Common myeloid progenitor, CD34-positive (primary cell): Measurements from ENCODE around the gene SLC6A2.

ENCODE experiments used
- CTCF ChIA-PET: fragments of 350-600 bp; sonication (Branson Sonifier 250); formaldehyde crosslinking; loops from one replicate; lab custom pipeline; 2021; ENCODE audit warnings: antibody characterized with exemption; lab: Charles Lee
- POLR2A ChIA-PET: fragments of 350-600 bp; sonication (Branson Sonifier 250); formaldehyde crosslinking; loops from one replicate; lab custom pipeline; 2021; ENCODE audit warnings: antibody characterized with exemption; lab: Charles Lee
- DNase-seq, 3 donors: peaks; one replicate each; pipeline versions ENCODE4 v3.0.0 to v3.0.0-alpha.2; 2013
- H3K27ac ChIP-seq, 2 experiments: 1 replicate in 1 of 2; 2 replicates in 1 of 2; pipeline ENCODE4 v1.7.0; 2013; ENCODE audit warnings: inconsistent platforms in 2 of 2, low read length in 2 of 2, mild to moderate bottlenecking in 2 of 2, low read depth in 1 of 2, moderate library complexity in 1 of 2; ENCODE audit not compliant: severe bottlenecking in 2 of 2, insufficient read depth in 1 of 2, poor library complexity in 1 of 2
- H3K27me3 ChIP-seq, 5 experiments: replicated peaks in 2 of 5; 1 replicate in 3 of 5; 2 replicates in 2 of 5; pipeline versions ENCODE4 v1.6.1 to v1.7.0; 2013; ENCODE audit warnings: low read length in 4 of 5, mild to moderate bottlenecking in 2 of 5, moderate library complexity in 2 of 5, inconsistent platforms in 1 of 5; ENCODE audit not compliant: insufficient read depth in 5 of 5, control insufficient read depth in 4 of 5
- H3K36me3 ChIP-seq, 4 experiments: 1 replicate in 2 of 4; 2 replicates in 2 of 4; pipeline versions ENCODE4 v1.6.1 to v1.7.0; 2013; ENCODE audit warnings: low read length in 3 of 4, control low read depth in 1 of 4, mild to moderate bottlenecking in 1 of 4; ENCODE audit not compliant: control insufficient read depth in 4 of 4, insufficient read depth in 4 of 4
- H3K4me1 ChIP-seq, 4 experiments: 1 replicate in 3 of 4; 2 replicates in 1 of 4; pipeline versions ENCODE4 v1.6.1 to v1.7.1; 2013; ENCODE audit warnings: low read length in 3 of 4, mild to moderate bottlenecking in 3 of 4, control low read depth in 1 of 4, inconsistent platforms in 1 of 4, moderate library complexity in 1 of 4; ENCODE audit not compliant: control insufficient read depth in 4 of 4, insufficient read depth in 4 of 4; ENCODE audit errors: control extremely low read depth in 1 of 4
- H3K4me3 ChIP-seq, 7 experiments: 1 replicate in 4 of 7; 2 replicates in 3 of 7; pipeline versions ENCODE4 v1.5.1 to v1.7.0; 2013; ENCODE audit warnings: mild to moderate bottlenecking in 7 of 7, low read length in 6 of 7, moderate library complexity in 6 of 7, inconsistent platforms in 2 of 7, low read depth in 2 of 7, control low read depth in 1 of 7; ENCODE audit not compliant: insufficient read depth in 4 of 7, control insufficient read depth in 1 of 7; ENCODE audit errors: extremely low read depth in 1 of 7
- H3K9me3 ChIP-seq, 5 experiments: 1 replicate in 4 of 5; 2 replicates in 1 of 5; pipeline versions ENCODE4 v1.6.1 to v1.7.1; 2013; ENCODE audit warnings: low read length in 4 of 5, mild to moderate bottlenecking in 2 of 5, inconsistent platforms in 1 of 5, low read depth in 1 of 5, moderate library complexity in 1 of 5; ENCODE audit not compliant: control insufficient read depth in 4 of 5, insufficient read depth in 2 of 5; ENCODE audit errors: control extremely low read depth in 1 of 5
- WGBS: methylation state at CpG from one replicate; pipeline ENCODE4 v1.1.5; 2013; ENCODE audit not compliant: insufficient coverage; 5-methylcytosine and 5-hydroxymethylcytosine counted together

Gene SLC6A2

DNA sequence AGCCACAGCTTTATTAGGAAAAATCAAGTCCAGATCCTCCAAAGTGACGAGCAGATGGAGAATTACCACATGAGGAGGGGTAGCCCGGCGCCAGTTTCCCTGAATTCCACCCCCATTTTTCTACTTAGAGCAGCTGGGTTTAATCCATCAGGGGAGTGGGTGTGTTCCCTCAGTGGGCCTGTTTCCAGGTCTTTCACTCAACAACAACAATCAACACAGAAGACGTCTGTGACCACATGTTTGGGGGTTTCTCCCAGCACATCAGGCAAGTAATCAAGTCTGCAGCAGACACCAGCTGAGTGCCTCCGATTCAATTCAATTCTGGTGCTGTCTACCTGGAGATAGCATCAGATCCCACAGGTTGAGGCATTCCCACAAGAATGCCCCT, 6.8 kb downstream of the SLC6A2 start:
- H3K36me3 ChIP-seq: no peaks in the 10 kb centered on the region
- H3K27me3 ChIP-seq: peaks cover 0 to 26% (median 4%) of the 10 kb centered on the region in 5 experiments
- CTCF ChIA-PET: interaction anchor here (1.5 kb wide), 1 partner anchor 17 kb away, joined by 4 read pairs; no protein-coding TSS in a partner anchor
- POLR2A ChIA-PET: no interaction called here
- H3K9me3 ChIP-seq: peaks cover 0 to 4% (median 0%) of the 10 kb centered on the region in 5 experiments
- peaks cover 0 to 4% (median 0%) of the 10 kb centered on the region in 4 experiments for H3K4me1 ChIP-seq
- no peak overlapping the region for H3K27ac ChIP-seq
- no peak for DNase-seq
- H3K4me3 ChIP-seq: no peak overlapping the region
- 98% methylated on average over 5 of the region's 5 CpGs for WGBS

DNA sequence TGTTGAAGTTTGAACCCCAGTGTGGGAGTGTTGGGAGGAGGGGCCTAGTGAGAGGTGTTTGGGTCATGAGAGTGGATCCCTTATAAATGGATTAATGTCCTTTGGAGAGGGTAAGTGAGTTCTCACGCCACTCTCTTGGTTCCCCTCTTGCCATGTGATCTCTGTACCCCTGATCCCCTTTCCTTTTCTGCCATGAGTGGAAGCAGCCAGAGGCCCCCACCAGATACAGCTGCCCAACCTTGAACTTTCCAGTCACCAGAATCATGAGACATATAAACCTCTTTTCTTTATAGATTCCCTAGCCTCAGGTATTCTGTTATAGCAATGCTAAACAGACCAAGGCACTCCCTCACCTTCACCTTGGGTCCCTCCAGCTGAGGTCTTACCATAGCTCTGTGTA, 7.4 kb downstream of the SLC6A2 start:
- Histone ChIP-seq H3K27me3 (peaks cover 0 to 24% (median 0%) of the 10 kb centered on the region in 5 experiments), H3K9me3 (peaks cover 0 to 4% (median 0%) of the 10 kb centered on the region in 5 experiments), H3K27ac (no peak overlapping the region), H3K36me3 (no peaks in the 10 kb centered on the region), H3K4me1 (peaks cover 0 to 4% (median 0%) of the 10 kb centered on the region in 4 experiments), H3K4me3 (no peak overlapping the region)
- no peak for DNase-seq
- WGBS: no CpG with 5 or more reads among the region's 1 CpG
- ChIA-PET POLR2A (no interaction called here), CTCF (interaction anchor here (1.3 kb wide), 1 partner anchor 38 kb away, joined by 4 read pairs; no protein-coding TSS in a partner anchor)

DNA sequence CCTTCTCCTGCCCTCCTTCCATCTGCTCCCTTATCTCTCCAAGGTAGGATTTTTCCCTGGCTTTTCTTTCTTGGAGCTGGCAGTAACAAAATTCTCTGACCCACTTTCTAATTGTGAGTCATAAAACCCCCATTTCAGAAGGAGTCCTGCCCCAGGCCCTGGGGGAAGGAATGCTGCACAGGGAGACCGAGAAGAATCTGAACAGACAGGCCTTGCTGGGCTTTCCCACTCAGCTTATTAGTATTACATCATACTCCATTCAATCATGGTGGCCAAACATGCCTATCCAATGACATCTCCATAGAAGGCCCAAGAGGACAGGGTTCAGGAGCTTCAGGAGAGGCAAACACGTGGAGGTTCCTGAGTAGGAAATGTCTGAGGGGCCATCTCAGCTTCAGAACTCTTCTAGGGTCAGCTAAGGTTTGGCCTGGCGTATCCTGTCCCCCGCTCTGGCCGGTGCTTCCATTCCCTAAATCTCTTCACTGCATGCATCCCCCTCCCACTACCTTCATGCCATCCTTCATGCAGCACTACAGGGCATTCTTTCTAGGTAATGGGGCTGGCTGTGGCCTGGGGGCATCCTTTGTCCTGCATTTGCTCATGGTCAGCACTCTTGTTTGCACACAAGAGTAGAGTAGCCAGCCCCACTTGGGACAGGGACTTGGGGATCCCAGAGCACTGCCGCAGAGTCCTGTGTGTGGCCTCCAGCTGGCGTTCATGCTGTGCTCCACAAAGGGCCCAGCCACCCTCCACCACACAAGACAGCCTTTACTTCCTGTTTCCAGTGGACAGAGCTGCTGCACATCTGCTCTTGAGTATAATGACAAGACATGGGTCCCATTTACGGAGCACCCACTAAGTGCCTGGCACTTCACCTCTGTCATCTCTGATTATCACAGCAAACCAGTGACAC, 8.2 kb downstream of the SLC6A2 start:
- POLR2A ChIA-PET: no interaction called here
- 86% methylated on average over 8 of the region's 8 CpGs for WGBS
- no peak overlapping the region for H3K27ac ChIP-seq

DNA sequence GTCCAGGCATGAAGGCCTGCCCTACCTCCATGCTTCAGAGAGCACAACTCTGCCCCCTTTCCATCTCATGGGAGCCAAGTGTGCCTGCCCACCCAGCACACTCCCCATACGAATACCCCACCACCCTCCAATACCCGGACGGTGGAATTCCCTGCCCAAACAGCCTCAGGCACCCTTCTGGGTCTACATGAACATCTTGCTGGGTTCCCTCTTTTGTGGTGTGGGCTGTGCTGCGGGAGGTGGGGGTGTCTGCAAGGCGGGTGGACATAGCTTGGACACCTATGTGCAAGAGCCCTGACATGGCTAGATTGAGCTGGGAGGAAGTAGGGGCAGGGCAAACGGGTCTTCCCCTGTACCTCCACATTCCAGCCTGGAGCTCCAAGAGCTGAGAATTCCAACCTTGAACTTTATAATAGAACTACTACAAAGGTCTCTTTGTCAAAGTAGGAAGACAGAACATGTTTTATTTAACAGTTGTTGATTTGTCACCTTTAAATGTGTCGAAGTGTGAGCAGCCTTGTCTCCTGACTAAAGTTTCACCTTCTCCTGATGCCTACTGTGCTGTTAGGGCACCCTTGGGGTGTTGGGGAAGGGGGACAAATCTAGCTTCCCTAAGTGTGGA, 9.1 kb downstream of the SLC6A2 start:
- Histone ChIP-seq H3K4me3 (no peak overlapping the region), H3K36me3 (no peaks in the 10 kb centered on the region), H3K4me1 (no peaks in the 10 kb centered on the region), H3K27ac (no peak overlapping the region), H3K27me3 (peaks cover 0 to 21% (median 0%) of the 10 kb centered on the region in 5 experiments), H3K9me3 (peaks cover 0 to 4% (median 0%) of the 10 kb centered on the region in 5 experiments)
- ChIA-PET CTCF (interaction anchor here (0.8 to 1.7 kb wide), 6 partner anchors 17 to 173 kb away, joined by 3 to 4 read pairs (median 3); no protein-coding TSS in a partner anchor), POLR2A (no interaction called here)
- WGBS: 100% methylated on average over 2 of the region's 7 CpGs
- DNase-seq: no peak

More for the DNA sequence above, 8.2 kb downstream of the SLC6A2 start:
- peaks cover 0 to 25% (median 0%) of the 10 kb centered on the region in 5 experiments for H3K27me3 ChIP-seq
- no peaks in the 10 kb centered on the region for H3K36me3 ChIP-seq
- peak in 2 of 3 donors; percentile 9 to 26 for DNase-seq
- CTCF ChIA-PET: interaction anchor here (0.8 to 1.5 kb wide), 7 partner anchors 18 to 173 kb away, joined by 3 to 4 read pairs (median 3); no protein-coding TSS in a partner anchor
- H3K4me1 ChIP-seq: peaks cover 0 to 4% (median 0%) of the 10 kb centered on the region in 4 experiments
- H3K9me3 ChIP-seq: peaks cover 0 to 4% (median 0%) of the 10 kb centered on the region in 5 experiments
- H3K4me3 ChIP-seq: no peak overlapping the region

DNA sequence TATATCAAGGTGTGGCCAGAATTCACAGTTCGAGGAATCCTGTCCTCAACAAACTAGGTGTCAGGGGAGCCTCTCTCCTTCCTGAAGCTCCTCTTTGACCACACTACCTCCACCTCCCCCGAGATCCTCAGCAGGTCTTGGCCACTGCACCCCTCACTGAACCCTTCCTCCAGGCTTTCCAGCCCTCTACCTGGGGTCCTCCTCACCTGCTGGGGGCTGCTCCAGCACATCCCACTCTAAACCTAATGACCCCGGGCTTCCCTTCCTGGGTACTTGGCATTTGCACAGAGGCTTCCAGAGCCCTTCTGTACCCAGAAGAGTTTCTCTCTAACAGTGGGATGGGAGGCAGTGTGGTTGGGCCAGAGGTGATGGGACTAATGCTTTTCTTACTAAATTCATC, 9.7 kb downstream of the SLC6A2 start:
- Histone ChIP-seq H3K27me3 (peaks cover 0 to 21% (median 0%) of the 10 kb centered on the region in 5 experiments), H3K9me3 (peaks cover 0 to 4% (median 0%) of the 10 kb centered on the region in 5 experiments), H3K27ac (no peak overlapping the region), H3K4me3 (no peak overlapping the region), H3K36me3 (no peaks in the 10 kb centered on the region), H3K4me1 (no peaks in the 10 kb centered on the region)
- DNase-seq: no peak
- ChIA-PET POLR2A (no interaction called here), CTCF (interaction anchor here (0.8 to 1.7 kb wide), 6 partner anchors 16 to 201 kb away, joined by 3 to 4 read pairs (median 3); no protein-coding TSS in a partner anchor)
- 94% methylated on average over 2 of the region's 3 CpGs for WGBS

GRCh38 chr16:55666012-55666411, 10.2 kb downstream of the SLC6A2 start:
- DNase-seq: no peak
- H3K9me3 ChIP-seq: peaks cover 0 to 4% (median 0%) of the 10 kb centered on the region in 5 experiments
- peaks cover 0 to 18% (median 0%) of the 10 kb centered on the region in 5 experiments for H3K27me3 ChIP-seq
- H3K27ac ChIP-seq: no peak overlapping the region
- POLR2A ChIA-PET: no interaction called here
- WGBS: 79% methylated on average over 2 of the region's 2 CpGs
- CTCF ChIA-PET: interaction anchor here (0.8 to 1.7 kb wide), 4 partner anchors 16 to 201 kb away, joined by 3 to 4 read pairs (median 4); no protein-coding TSS in a partner anchor
- no peaks in the 10 kb centered on the region for H3K4me1 ChIP-seq
- no peak overlapping the region for H3K4me3 ChIP-seq
- no peaks in the 10 kb centered on the region for H3K36me3 ChIP-seq
